Measurements from ENCODE around the gene RTF2. TPM values are rescaled to one million over a fixed set of nuclear protein-coding genes. Genes with fewer than 3 reads are reported as not detected.

The RTF2 gene
- 100 to 1,000 TPM; 112 to 127 TPM for total RNA-seq

GRCh38 chr20:56468316-56469076, at the start of gene RTF2:
Gene RTF2 (plus strand): TSS chr20:56468627. CDS start chr20:56468698, 71 bp downstream.
- CTCF ChIA-PET, result interaction anchor here (0.7 to 1.6 kb wide), 3 partner anchors 57 to 77 kb away, joined by 3 to 8 read pairs (median 3); partner anchors contain the start of genes AURKA, CASS4 and CSTF1
- DNase-seq (peak; percentile 97), ATAC-seq (peak; percentile 95)
- H3K27me3 Mint-ChIP-seq, result no peaks in the 10 kb centered on the region
- peaks cover 22% of the 10 kb centered on the region for H3K36me3 Mint-ChIP-seq
- peak within 1 kb of the TSS; percentile 91 for H3K4me3 Mint-ChIP-seq
- H3K27ac Mint-ChIP-seq, result peak within 1 kb of the TSS; percentile 98
- H3K9me3 Mint-ChIP-seq (ENCODE audit: low read depth), result no peaks in the 10 kb centered on the region
- peaks cover 51% of the 10 kb centered on the region for H3K4me1 Mint-ChIP-seq

GRCh38 chr20:56420028-56420427, 48.4 kb upstream of the RTF2 start:
- CTCF ChIA-PET, result interaction anchor here (1.2 to 3.1 kb wide), 3 partner anchors 9 to 25 kb away, joined by 4 to 7 read pairs (median 5); no protein-coding TSS in a partner anchor
- Mint-ChIP-seq H3K36me3 (peaks cover 39% of the 10 kb centered on the region), H3K4me3 (no peak overlapping the region), H3K27me3 (no peaks in the 10 kb centered on the region), H3K4me1 (peaks cover 75% of the 10 kb centered on the region), H3K9me3 (ENCODE audit: low read depth) (no peaks in the 10 kb centered on the region), H3K27ac (no peak overlapping the region)
- no peak for ATAC-seq
- DNase-seq, result no peak

GRCh38 chr20:56420940-56421688, 47.3 kb upstream of the RTF2 start:
- ATAC-seq, result no peak
- no peaks in the 10 kb centered on the region for H3K27me3 Mint-ChIP-seq
- H3K9me3 Mint-ChIP-seq (ENCODE audit: low read depth), result no peaks in the 10 kb centered on the region
- H3K4me3 Mint-ChIP-seq, result no peak overlapping the region
- peaks cover 38% of the 10 kb centered on the region for H3K36me3 Mint-ChIP-seq
- CTCF ChIA-PET, result interaction anchor here (1.2 to 3.8 kb wide), 5 partner anchors 8 to 37 kb away, joined by 3 to 19 read pairs (median 4); partner anchors contain the start of gene CASS4
- no peak for DNase-seq
- H3K4me1 Mint-ChIP-seq, result peaks cover 72% of the 10 kb centered on the region
- peak overlapping the region; percentile 50 for H3K27ac Mint-ChIP-seq

- no peak for ATAC-seq
- peaks cover 62% of the 10 kb centered on the region for H3K4me1 Mint-ChIP-seq
- H3K36me3 Mint-ChIP-seq, result peaks cover 33% of the 10 kb centered on the region
- DNase-seq, result no peak
- no peaks in the 10 kb centered on the region for H3K9me3 Mint-ChIP-seq (ENCODE audit: low read depth)
- no peak overlapping the region for H3K4me3 Mint-ChIP-seq
- H3K27ac Mint-ChIP-seq, result peak overlapping the region; percentile 70
- no peaks in the 10 kb centered on the region for H3K27me3 Mint-ChIP-seq
- CTCF ChIA-PET, result interaction anchor here (0.8 to 3.8 kb wide), 5 partner anchors 9 to 36 kb away, joined by 3 to 19 read pairs (median 3); partner anchors contain the start of gene CASS4
Observed at GRCh38 chr20:56422076-56422823, 46.2 kb upstream of the RTF2 start.

- Mint-ChIP-seq H3K9me3 (ENCODE audit: low read depth) (no peaks in the 10 kb centered on the region), H3K27ac (peak overlapping the region; percentile 70), H3K4me3 (no peak overlapping the region), H3K4me1 (peaks cover 59% of the 10 kb centered on the region), H3K27me3 (no peaks in the 10 kb centered on the region), H3K36me3 (peaks cover 28% of the 10 kb centered on the region)
- DNase-seq (no peak), ATAC-seq (no peak)
- CTCF ChIA-PET, result interaction anchor here (0.8 to 3.8 kb wide), 4 partner anchors 9 to 31 kb away, joined by 3 to 19 read pairs (median 10); partner anchors contain the start of gene CASS4
Observed at GRCh38 chr20:56422824-56423189, 45.6 kb upstream of the RTF2 start.

- no peaks in the 10 kb centered on the region for H3K27me3 Mint-ChIP-seq
- CTCF ChIA-PET, result interaction anchor here (0.8 to 3.8 kb wide), 4 partner anchors 8 to 31 kb away, joined by 3 to 19 read pairs (median 10); partner anchors contain the start of gene CASS4
- DNase-seq (no peak), ATAC-seq (no peak)
- H3K4me3 Mint-ChIP-seq, result no peak overlapping the region
- peaks cover 58% of the 10 kb centered on the region for H3K4me1 Mint-ChIP-seq
- no peaks in the 10 kb centered on the region for H3K9me3 Mint-ChIP-seq (ENCODE audit: low read depth)
- peaks cover 24% of the 10 kb centered on the region for H3K36me3 Mint-ChIP-seq
- H3K27ac Mint-ChIP-seq, result no peak overlapping the region
Observed at GRCh38 chr20:56423211-56423610, 45.2 kb upstream of the RTF2 start.

GRCh38 chr20:56423886-56424285, 44.5 kb upstream of the RTF2 start:
- ATAC-seq (no peak), DNase-seq (no peak)
- H3K27me3 Mint-ChIP-seq, result no peaks in the 10 kb centered on the region
- H3K36me3 Mint-ChIP-seq, result peaks cover 20% of the 10 kb centered on the region
- H3K27ac Mint-ChIP-seq, result no peak overlapping the region
- no peak overlapping the region for H3K4me3 Mint-ChIP-seq
- CTCF ChIA-PET, result interaction anchor here (1.6 to 3.8 kb wide), 3 partner anchors 8 to 30 kb away, joined by 3 to 19 read pairs (median 18); partner anchors contain the start of gene CASS4
- H3K4me1 Mint-ChIP-seq, result peaks cover 58% of the 10 kb centered on the region
- no peaks in the 10 kb centered on the region for H3K9me3 Mint-ChIP-seq (ENCODE audit: low read depth)

GRCh38 chr20:56424931-56425330, 43.5 kb upstream of the RTF2 start:
- Mint-ChIP-seq H3K4me1 (peaks cover 61% of the 10 kb centered on the region), H3K27me3 (no peaks in the 10 kb centered on the region), H3K9me3 (ENCODE audit: low read depth) (no peaks in the 10 kb centered on the region), H3K4me3 (no peak overlapping the region), H3K27ac (no peak overlapping the region), H3K36me3 (peaks cover 26% of the 10 kb centered on the region)
- ATAC-seq (no peak), DNase-seq (no peak)
- CTCF ChIA-PET, result interaction anchor here (1.4 to 3.8 kb wide), 2 partner anchors 12 to 24 kb away, joined by 3 to 18 read pairs; partner anchors contain the start of gene CASS4

- Mint-ChIP-seq H3K27me3 (no peaks in the 10 kb centered on the region), H3K9me3 (ENCODE audit: low read depth) (no peaks in the 10 kb centered on the region), H3K27ac (no peak overlapping the region), H3K4me3 (no peak overlapping the region), H3K4me1 (peaks cover 58% of the 10 kb centered on the region), H3K36me3 (peaks cover 25% of the 10 kb centered on the region)
- ATAC-seq (no peak), DNase-seq (no peak)
- CTCF ChIA-PET, result interaction anchor here (1.4 kb wide), 1 partner anchor 25 kb away, joined by 3 read pairs; no protein-coding TSS in a partner anchor
Observed at GRCh38 chr20:56426026-56426425, 42.4 kb upstream of the RTF2 start.

- no peaks in the 10 kb centered on the region for H3K9me3 Mint-ChIP-seq (ENCODE audit: low read depth)
- DNase-seq (no peak), ATAC-seq (no peak)
- no peak overlapping the region for H3K4me3 Mint-ChIP-seq
- peaks cover 51% of the 10 kb centered on the region for H3K4me1 Mint-ChIP-seq
- peaks cover 23% of the 10 kb centered on the region for H3K36me3 Mint-ChIP-seq
- H3K27me3 Mint-ChIP-seq, result no peaks in the 10 kb centered on the region
- no peak overlapping the region for H3K27ac Mint-ChIP-seq
- CTCF ChIA-PET, result no interaction called here
Observed at GRCh38 chr20:56426926-56427325, 41.5 kb upstream of the RTF2 start.

- Mint-ChIP-seq H3K9me3 (ENCODE audit: low read depth) (no peaks in the 10 kb centered on the region), H3K36me3 (peaks cover 21% of the 10 kb centered on the region), H3K4me3 (no peak overlapping the region), H3K27ac (no peak overlapping the region), H3K4me1 (peaks cover 42% of the 10 kb centered on the region), H3K27me3 (no peaks in the 10 kb centered on the region)
- DNase-seq (no peak), ATAC-seq (no peak)
- CTCF ChIA-PET, result interaction anchor here (1.8 kb wide), 1 partner anchor 12 kb away, joined by 4 read pairs; no protein-coding TSS in a partner anchor
Observed at GRCh38 chr20:56427797-56428196, 40.6 kb upstream of the RTF2 start.

GRCh38 chr20:56428410-56428809, 40.0 kb upstream of the RTF2 start:
- DNase-seq (no peak), ATAC-seq (no peak)
- Mint-ChIP-seq H3K4me3 (no peak overlapping the region), H3K27me3 (no peaks in the 10 kb centered on the region), H3K4me1 (peaks cover 43% of the 10 kb centered on the region), H3K36me3 (peaks cover 23% of the 10 kb centered on the region), H3K9me3 (ENCODE audit: low read depth) (no peaks in the 10 kb centered on the region), H3K27ac (no peak overlapping the region)
- CTCF ChIA-PET, result interaction anchor here (1.3 to 1.8 kb wide), 2 partner anchors 9 to 11 kb away, joined by 4 to 5 read pairs; no protein-coding TSS in a partner anchor
